HG03520 (cell line): Measurements from ENCODE around the gene SRRT.

Experiments
- ATAC-seq: cut with Tn5 transposase; IDR thresholded peaks from one replicate; pipeline ENCODE4 v1.9.1; 2021; ENCODE audit warnings: mild to moderate bottlenecking, moderate library complexity; ENCODE audit not compliant: unreplicated experiment

SRRT gene

GRCh38 chr7:100879685-100880261 lies 4.9 kb downstream of the SRRT start:
- ATAC-seq: no peak

GRCh38 chr7:100880645-100881044 lies 5.7 kb downstream of the SRRT start:
- ATAC-seq: no peak

GRCh38 chr7:100881136-100881535 lies 6.2 kb downstream of the SRRT start:
- no peak for ATAC-seq

DNA sequence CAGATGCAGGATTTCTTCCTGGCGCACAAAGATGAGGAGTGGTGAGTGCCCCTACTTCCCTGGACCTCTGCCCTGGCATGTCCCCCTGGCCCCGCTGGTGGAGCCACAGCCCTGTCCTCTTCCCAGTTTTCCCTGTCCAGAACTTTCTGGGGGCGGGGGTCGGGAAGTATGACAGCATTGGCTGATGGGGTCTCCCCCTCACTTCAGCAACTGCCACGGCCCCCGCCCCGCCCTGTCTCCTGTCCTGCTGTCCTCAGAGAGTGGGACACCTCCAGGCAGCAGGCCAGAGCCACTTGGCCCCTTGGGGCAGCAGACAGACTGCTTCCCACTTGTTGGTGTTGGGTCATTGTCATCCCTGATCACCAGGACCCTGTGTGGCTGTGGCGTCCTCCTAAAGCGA lies 7.3 kb downstream of the SRRT start:
- no peak for ATAC-seq

- ATAC-seq: no peak
These were observed 8.1 kb downstream of the SRRT start for GRCh38 chr7:100882785-100883526.

DNA sequence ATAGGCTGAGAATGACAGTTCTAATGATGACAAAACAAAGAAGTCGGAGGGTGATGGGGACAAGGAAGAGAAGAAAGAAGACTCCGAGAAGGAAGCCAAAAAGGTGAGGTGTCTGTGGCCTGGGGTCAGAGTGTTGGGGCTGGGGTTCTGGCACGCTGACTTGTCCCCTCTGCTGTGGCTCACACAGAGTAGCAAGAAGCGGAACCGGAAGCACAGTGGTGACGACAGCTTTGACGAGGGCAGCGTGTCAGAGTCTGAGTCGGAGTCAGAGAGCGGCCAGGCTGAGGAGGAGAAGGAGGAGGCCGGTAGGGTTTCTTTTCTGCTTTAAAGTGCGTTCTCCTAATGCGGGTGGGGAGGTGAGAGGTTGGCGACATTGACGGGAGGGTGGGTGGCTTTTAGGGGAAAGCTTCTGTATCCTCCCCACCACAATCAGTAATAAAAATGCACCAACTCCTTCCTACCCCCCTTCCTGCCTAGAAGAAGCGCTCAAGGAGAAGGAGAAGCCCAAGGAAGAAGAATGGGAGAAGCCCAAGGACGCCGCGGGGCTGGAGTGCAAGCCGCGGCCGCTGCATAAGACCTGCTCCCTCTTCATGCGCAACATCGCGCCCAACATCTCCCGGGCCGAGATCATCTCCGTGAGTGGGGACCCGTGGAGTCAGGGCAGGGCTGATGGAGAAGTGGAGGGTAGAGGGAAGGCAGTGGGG lies 10.0 kb downstream of the SRRT start:
- ATAC-seq: no peak

DNA sequence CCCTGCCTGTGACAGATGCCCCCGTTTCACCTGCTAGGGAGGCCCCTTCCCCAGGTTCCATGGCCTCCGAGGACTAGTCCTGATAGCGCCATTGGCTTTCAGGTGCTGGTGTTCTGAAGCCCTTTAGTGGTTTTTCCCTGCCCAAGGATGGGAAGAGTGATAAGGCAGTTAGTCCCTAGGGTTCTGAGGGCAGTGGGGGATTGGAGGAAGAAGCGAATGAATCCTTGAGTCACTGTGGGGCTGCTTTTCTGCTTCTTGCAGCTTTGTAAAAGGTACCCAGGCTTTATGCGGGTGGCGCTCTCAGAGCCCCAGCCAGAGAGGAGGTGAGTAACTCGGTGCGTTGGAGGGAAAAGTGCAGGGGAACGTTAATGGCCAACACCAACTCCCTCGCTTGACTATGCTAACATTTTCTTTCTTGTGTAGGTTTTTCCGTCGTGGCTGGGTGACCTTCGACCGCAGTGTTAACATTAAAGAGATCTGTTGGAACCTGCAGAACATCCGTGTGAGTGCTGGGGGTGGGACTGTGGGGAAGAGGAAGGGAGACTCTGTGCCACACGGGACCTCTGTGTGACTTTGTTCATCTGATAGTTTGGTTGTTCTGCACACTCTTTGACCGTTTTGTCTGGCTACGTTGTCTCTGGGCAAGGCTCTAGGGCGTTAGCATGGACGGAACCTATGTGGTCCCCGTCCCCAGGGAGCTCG lies 10.7 kb downstream of the SRRT start:
- ATAC-seq: no peak

- ATAC-seq: no peak
These were observed 11.4 kb downstream of the SRRT start for GRCh38 chr7:100886142-100886935.

DNA sequence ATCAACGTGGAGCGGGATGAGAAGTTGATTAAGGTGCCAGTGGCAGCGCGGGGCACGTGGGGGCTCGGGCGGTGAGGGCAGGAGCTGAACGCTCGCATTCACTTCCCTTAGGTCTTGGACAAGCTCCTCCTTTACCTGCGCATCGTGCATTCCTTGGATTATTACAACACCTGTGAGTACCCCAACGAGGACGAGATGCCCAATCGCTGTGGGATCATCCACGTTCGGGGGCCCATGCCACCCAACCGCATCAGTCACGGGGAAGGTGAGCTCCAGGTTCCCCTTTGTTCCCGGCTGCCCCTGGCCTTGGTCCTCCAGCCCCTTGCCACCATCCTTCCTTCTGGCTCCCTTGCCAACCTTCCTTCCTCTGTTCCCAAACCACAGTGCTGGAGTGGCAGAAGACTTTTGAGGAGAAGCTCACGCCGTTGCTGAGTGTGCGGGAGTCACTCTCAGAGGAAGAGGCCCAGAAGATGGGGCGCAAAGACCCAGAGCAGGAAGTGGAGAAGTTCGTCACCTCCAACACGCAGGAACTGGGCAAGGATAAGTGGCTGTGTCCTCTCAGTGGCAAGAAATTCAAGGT lies 12.1 kb downstream of the SRRT start:
- ATAC-seq: no peak

- ATAC-seq: peak; percentile 42
These were observed 12.8 kb downstream of the SRRT start for GRCh38 chr7:100887516-100888290.

- ATAC-seq: no peak
These were observed 13.5 kb downstream of the SRRT start for GRCh38 chr7:100888291-100888987.

GRCh38 chr7:100888988-100889750 lies 14.3 kb downstream of the SRRT start, which contains the start of gene UFSP1:
TSS of gene UFSP1 (minus strand) at chr7:100889715. CDS start at chr7:100889271, 444 bp downstream.
- ATAC-seq: peak; percentile 7

DNA sequence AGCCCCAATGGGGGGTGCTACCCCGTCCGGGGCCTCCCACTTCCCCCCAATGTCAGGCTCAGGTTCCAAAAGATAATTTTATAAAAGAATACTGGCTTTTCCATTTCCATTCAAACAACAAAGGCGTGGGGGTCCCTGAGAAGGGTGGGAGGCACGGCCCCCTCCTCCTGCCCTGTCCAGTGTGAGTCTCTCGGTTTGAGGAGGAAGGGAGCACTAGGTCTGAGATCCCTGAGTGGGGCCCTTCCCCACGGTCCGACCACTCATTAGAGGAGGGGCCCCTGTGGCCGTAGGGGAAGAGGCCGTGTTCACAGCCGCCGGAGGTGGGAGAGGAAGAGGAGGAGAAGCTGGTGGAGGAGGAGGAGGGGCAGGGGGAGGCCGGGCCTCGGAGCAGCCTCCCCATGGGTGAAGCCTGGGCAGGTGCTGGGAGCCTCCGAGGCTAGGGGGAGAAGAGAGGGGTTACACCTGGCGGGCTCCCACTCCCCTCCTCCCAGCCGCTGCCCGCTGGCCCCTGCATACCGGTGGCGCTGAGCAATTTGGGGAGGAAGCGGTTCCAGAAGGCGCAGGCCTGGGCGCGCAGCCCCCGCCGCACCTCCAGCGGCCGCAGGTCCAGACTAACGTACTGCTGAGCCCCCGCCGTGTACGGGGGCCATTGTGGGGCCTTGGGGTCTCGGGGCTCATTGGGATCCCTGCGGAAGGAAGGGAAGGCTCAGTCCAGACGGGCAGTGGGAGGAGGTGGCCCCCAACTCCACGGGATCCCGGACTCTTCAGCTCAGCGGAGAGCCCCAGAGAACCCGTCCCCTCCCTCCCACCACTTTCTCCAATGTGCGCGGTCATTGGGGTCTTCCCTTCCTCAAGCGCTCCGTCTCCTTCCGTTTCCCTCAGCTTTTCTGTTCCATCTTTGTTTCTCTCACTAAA lies 16.0 kb downstream of the SRRT start:
- no peak for ATAC-seq

GRCh38 chr7:100891568-100892247 lies 16.8 kb downstream of the SRRT start:
- no peak for ATAC-seq

- no peak for ATAC-seq
These were observed 17.7 kb downstream of the SRRT start for GRCh38 chr7:100892364-100893317.
